ENCODE measurements around the gene LRFN4. TPM values are rescaled to one million over a fixed set of nuclear protein-coding genes. Genes with fewer than 3 reads are reported as not detected.

LRFN4 gene
- total and polyA plus RNA-seq, 4 donors: 0.75 to 3.4 (median 1.5) TPM; not detected in 1

DNA sequence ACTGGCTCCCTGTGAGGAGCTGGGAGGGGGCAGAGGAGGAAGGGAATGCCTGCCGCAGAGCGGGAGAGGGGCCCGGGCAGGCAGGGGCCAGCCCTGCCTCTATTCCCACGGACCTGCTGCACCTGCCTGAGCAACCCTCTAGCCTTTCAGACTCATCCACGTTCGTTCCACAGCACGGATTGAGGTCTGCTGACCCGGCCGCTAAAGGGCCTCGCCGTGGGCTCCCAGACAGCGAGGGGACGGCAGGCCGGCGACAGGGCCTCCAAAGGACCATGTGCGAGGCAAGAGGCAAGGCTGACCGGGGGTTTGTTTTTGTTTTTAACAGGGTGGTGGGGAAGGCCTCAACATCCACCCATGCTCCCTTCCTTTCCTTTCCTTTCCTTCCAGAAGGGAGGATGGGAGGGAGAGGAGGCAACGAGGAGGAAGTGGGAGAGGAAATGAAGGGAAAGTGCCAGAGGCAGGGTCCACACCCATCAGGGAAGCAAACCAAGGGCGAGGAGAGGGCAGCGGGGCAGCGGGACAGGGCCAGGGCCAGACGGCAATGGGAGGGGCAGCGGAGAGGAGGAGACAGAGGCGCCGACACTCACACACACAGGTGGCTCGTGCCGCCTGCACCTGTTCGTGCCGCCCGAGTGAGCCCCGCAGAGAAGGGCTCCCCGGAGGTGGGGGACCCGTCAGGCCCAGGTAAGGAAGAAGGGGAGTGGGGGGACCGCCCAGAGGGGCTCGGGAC, 7.5 kb downstream of the LRFN4 start:
- H3K27me3 ChIP-seq (ENCODE audit: control insufficient read depth in 4 of 4, insufficient read depth in 4 of 4, low read length in 3 of 4): no peaks in the 10 kb centered on the region
- TF ChIP-seq, protein P1, sequence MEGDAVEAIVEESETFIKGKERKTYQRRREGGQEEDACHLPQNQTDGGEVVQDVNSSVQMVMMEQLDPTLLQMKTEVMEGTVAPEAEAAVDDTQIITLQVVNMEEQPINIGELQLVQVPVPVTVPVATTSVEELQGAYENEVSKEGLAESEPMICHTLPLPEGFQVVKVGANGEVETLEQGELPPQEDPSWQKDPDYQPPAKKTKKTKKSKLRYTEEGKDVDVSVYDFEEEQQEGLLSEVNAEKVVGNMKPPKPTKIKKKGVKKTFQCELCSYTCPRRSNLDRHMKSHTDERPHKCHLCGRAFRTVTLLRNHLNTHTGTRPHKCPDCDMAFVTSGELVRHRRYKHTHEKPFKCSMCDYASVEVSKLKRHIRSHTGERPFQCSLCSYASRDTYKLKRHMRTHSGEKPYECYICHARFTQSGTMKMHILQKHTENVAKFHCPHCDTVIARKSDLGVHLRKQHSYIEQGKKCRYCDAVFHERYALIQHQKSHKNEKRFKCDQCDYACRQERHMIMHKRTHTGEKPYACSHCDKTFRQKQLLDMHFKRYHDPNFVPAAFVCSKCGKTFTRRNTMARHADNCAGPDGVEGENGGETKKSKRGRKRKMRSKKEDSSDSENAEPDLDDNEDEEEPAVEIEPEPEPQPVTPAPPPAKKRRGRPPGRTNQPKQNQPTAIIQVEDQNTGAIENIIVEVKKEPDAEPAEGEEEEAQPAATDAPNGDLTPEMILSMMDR (IDR thresholded peaks at IDR 0.05; ENCODE audit: low read depth, low read length, missing input control): no peak
- no peak for TF ChIP-seq TAF1 (conservative IDR thresholded peaks at IDR 0.05)
- no peak for TF ChIP-seq JUND (IDR thresholded peaks at IDR 0.05)
- no peak for TF ChIP-seq NR2F2 (IDR thresholded peaks at IDR 0.05)
- H3K4me1 ChIP-seq (ENCODE audit: control insufficient read depth in 4 of 4, insufficient read depth in 4 of 4, low read length in 3 of 4): peaks cover 0 to 5% (median 2%) of the 10 kb centered on the region in 4 donors
- 80% methylated on average over 35 of the region's 35 CpGs for WGBS
- peaks cover 16 to 43% (median 29%) of the 10 kb centered on the region in 4 donors for H3K36me3 ChIP-seq (ENCODE audit: control insufficient read depth in 4 of 4, insufficient read depth in 3 of 4, low read depth in 1 of 4, low read length in 3 of 4)
- no peaks in the 10 kb centered on the region for H3K9me3 ChIP-seq (ENCODE audit: control insufficient read depth in 4 of 4, low read length in 3 of 4)
- H3K9ac ChIP-seq (ENCODE audit: low read depth in 1 of 2, low read length in 2 of 2): no peak overlapping the region
- no peak for DNase-seq (ENCODE audit: low spot score)
- H3K4me3 ChIP-seq (ENCODE audit: low read depth in 1 of 3, low read length in 3 of 3): no peak overlapping the region
- H3K27ac ChIP-seq (ENCODE audit: low read depth in 1 of 2, low read length in 2 of 2): no peak overlapping the region

- Histone ChIP-seq H3K36me3 (ENCODE audit: control insufficient read depth in 4 of 4, insufficient read depth in 3 of 4, low read depth in 1 of 4, low read length in 3 of 4) (peaks cover 19 to 45% (median 31%) of the 10 kb centered on the region in 4 donors), H3K27me3 (ENCODE audit: control insufficient read depth in 4 of 4, insufficient read depth in 4 of 4, low read length in 3 of 4) (no peaks in the 10 kb centered on the region), H3K4me3 (ENCODE audit: low read depth in 1 of 3, low read length in 3 of 3) (no peak overlapping the region), H3K4me1 (ENCODE audit: control insufficient read depth in 4 of 4, insufficient read depth in 4 of 4, low read length in 3 of 4) (peaks cover 0 to 9% (median 2%) of the 10 kb centered on the region in 4 donors), H3K9me3 (ENCODE audit: control insufficient read depth in 4 of 4, low read length in 3 of 4) (no peaks in the 10 kb centered on the region), H3K27ac (ENCODE audit: low read depth in 1 of 2, low read length in 2 of 2) (no peak overlapping the region), H3K9ac (ENCODE audit: low read depth in 1 of 2, low read length in 2 of 2) (no peak overlapping the region)
- no peak for TF ChIP-seq SP1 (IDR thresholded peaks at IDR 0.05)
- no peak for TF ChIP-seq NR2F2 (IDR thresholded peaks at IDR 0.05)
- 89% methylated on average over 23 of the region's 23 CpGs for WGBS
- DNase-seq (ENCODE audit: low spot score): no peak
Observed at GRCh38 chr11:66864924-66865697, 8.2 kb downstream of the LRFN4 start.

GRCh38 chr11:66866007-66866406, 9.1 kb downstream of the LRFN4 start:
- H3K36me3 ChIP-seq (ENCODE audit: control insufficient read depth in 4 of 4, insufficient read depth in 3 of 4, low read depth in 1 of 4, low read length in 3 of 4): peaks cover 18 to 54% (median 36%) of the 10 kb centered on the region in 4 donors
- WGBS: 94% methylated on average over 23 of the region's 23 CpGs
- H3K27me3 ChIP-seq (ENCODE audit: control insufficient read depth in 4 of 4, insufficient read depth in 4 of 4, low read length in 3 of 4): no peaks in the 10 kb centered on the region
- no peak overlapping the region for H3K9ac ChIP-seq (ENCODE audit: low read depth in 1 of 2, low read length in 2 of 2)
- no peak for DNase-seq (ENCODE audit: low spot score)
- H3K4me3 ChIP-seq (ENCODE audit: low read depth in 1 of 3, low read length in 3 of 3): no peak overlapping the region
- H3K9me3 ChIP-seq (ENCODE audit: control insufficient read depth in 4 of 4, low read length in 3 of 4): no peaks in the 10 kb centered on the region
- H3K27ac ChIP-seq (ENCODE audit: low read depth in 1 of 2, low read length in 2 of 2): no peak overlapping the region
- H3K4me1 ChIP-seq (ENCODE audit: control insufficient read depth in 4 of 4, insufficient read depth in 4 of 4, low read length in 3 of 4): peaks cover 0 to 9% (median 2%) of the 10 kb centered on the region in 4 donors
- TF ChIP-seq, protein P2, sequence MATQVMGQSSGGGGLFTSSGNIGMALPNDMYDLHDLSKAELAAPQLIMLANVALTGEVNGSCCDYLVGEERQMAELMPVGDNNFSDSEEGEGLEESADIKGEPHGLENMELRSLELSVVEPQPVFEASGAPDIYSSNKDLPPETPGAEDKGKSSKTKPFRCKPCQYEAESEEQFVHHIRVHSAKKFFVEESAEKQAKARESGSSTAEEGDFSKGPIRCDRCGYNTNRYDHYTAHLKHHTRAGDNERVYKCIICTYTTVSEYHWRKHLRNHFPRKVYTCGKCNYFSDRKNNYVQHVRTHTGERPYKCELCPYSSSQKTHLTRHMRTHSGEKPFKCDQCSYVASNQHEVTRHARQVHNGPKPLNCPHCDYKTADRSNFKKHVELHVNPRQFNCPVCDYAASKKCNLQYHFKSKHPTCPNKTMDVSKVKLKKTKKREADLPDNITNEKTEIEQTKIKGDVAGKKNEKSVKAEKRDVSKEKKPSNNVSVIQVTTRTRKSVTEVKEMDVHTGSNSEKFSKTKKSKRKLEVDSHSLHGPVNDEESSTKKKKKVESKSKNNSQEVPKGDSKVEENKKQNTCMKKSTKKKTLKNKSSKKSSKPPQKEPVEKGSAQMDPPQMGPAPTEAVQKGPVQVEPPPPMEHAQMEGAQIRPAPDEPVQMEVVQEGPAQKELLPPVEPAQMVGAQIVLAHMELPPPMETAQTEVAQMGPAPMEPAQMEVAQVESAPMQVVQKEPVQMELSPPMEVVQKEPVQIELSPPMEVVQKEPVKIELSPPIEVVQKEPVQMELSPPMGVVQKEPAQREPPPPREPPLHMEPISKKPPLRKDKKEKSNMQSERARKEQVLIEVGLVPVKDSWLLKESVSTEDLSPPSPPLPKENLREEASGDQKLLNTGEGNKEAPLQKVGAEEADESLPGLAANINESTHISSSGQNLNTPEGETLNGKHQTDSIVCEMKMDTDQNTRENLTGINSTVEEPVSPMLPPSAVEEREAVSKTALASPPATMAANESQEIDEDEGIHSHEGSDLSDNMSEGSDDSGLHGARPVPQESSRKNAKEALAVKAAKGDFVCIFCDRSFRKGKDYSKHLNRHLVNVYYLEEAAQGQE (IDR thresholded peaks at IDR 0.05): no peak
- no peak for TF ChIP-seq ATF3 (IDR thresholded peaks at IDR 0.05)
- TF ChIP-seq, protein P1 (IDR thresholded peaks at IDR 0.05; ENCODE audit: low read depth, low read length, missing input control): no peak
- TF ChIP-seq FOXA2 (IDR thresholded peaks at IDR 0.05): no peak
- no peak for TF ChIP-seq YY1 (IDR thresholded peaks at IDR 0.05)
- TF ChIP-seq SP1 (IDR thresholded peaks at IDR 0.05): no peak
- TF ChIP-seq RXRA (IDR thresholded peaks at IDR 0.05): no peak
- TF ChIP-seq HNF4A (conservative IDR thresholded peaks at IDR 0.05): no peak
- no peak for TF ChIP-seq EGR1 (IDR thresholded peaks at IDR 0.05; ENCODE audit: low read depth in 2 of 2)
- no peak for TF ChIP-seq NR2F2 (IDR thresholded peaks at IDR 0.05)
- TF ChIP-seq HNF4G (IDR thresholded peaks at IDR 0.05): no peak
- no peak for TF ChIP-seq JUND (IDR thresholded peaks at IDR 0.05)
- no peak for TF ChIP-seq ZBTB33 (IDR thresholded peaks at IDR 0.05)
- no peak for TF ChIP-seq TAF1 (conservative IDR thresholded peaks at IDR 0.05)
- no peak for TF ChIP-seq GABPA (IDR thresholded peaks at IDR 0.05 in 1 of 2, conservative IDR thresholded peaks at IDR 0.05 in 1 of 2)

Data from liver (tissue), 9 donors.